SK-N-SH (cell line): ENCODE data around the gene CCNL2. TPM values are rescaled to one million over a fixed set of nuclear protein-coding genes. Genes with fewer than 3 reads are reported as not detected.

ENCODE experiments used
- CTCF ChIA-PET: fragments of 300-600, 350-600 bp; formaldehyde crosslinking; extraction: SDS; loops from one replicate; lab custom pipeline; 2021; lab: Yijun Ruan, JAX
- POLR2A ChIA-PET: fragments of 350-600 bp; sonication (Branson Sonifier 250); formaldehyde crosslinking; extraction: SDS; loops from one replicate; lab custom pipeline; 2020; ENCODE audit warnings: antibody characterized with exemption, inconsistent platforms; lab: Yijun Ruan, JAX
- DNase-seq: peaks from one replicate; pipeline ENCODE4 v3.0.0; 2012
- H2AFZ ChIP-seq: fragments of 200-600 bp; sonication (generic); 2 replicates; pipeline ENCODE4 v1.8.1; 2016; ENCODE audit warnings: antibody characterized with exemption, mild to moderate bottlenecking, low read depth
- H3F3A ChIP-seq: fragments of 200-600 bp; sonication (generic); replicated peaks from 2 replicates; pipeline ENCODE3; 2016; ENCODE audit warnings: antibody characterized with exemption, mild to moderate bottlenecking; ENCODE audit not compliant: insufficient read depth
- H3K27ac ChIP-seq, 2 experiments: fragments of 200-500 bp in 1 of 2; fragments of 200-600 bp in 1 of 2; sonication (Bioruptor generic) in 1 of 2; sonication (generic), shearing (Covaris generic) in 1 of 2; 2 replicates each; pipeline versions ENCODE4 v1.5.1 to v1.6.1; 2014 to 2016; ENCODE audit warnings: low read depth in 2 of 2, inconsistent platforms in 1 of 2, low read length in 1 of 2, mild to moderate bottlenecking in 1 of 2, mixed read lengths in 1 of 2
- H3K27me3 ChIP-seq: fragments of 200-600 bp; sonication (generic), shearing (Covaris generic); 2 replicates; pipeline ENCODE4 v1.6.1; 2016; ENCODE audit warnings: mixed run types; ENCODE audit not compliant: insufficient read depth
- H3K36me3 ChIP-seq, 2 experiments: fragments of 200-500 bp in 1 of 2; fragments of 200-600 bp in 1 of 2; sonication (Bioruptor generic) in 1 of 2; sonication (generic) in 1 of 2; replicated peaks in 1 of 2; 2 replicates each; pipeline versions ENCODE3 to v1.5.1; 2014 to 2016; ENCODE audit warnings: low read length in 1 of 2, mild to moderate bottlenecking in 1 of 2; ENCODE audit not compliant: insufficient read depth in 2 of 2, control insufficient read depth in 1 of 2
- H3K4me1 ChIP-seq, 2 experiments: fragments of 200-500 bp in 1 of 2; fragments of 200-600 bp in 1 of 2; sonication (Bioruptor generic) in 1 of 2; sonication (generic), shearing (Covaris generic) in 1 of 2; 2 replicates each; pipeline versions ENCODE4 v1.5.1 to v1.6.1; 2014 to 2016; ENCODE audit warnings: low read depth in 1 of 2, low read length in 1 of 2, mixed run types in 1 of 2; ENCODE audit not compliant: insufficient read depth in 2 of 2, control insufficient read depth in 1 of 2
- H3K4me2 ChIP-seq: fragments of 200-600 bp; sonication (generic), shearing (Covaris generic); 2 replicates; pipeline ENCODE4 v1.6.1; 2017; ENCODE audit warnings: mixed run types
- H3K4me3 ChIP-seq, 2 experiments: fragments of 200-500 bp in 1 of 2; fragments of 200-600 bp in 1 of 2; sonication (Bioruptor generic) in 1 of 2; sonication (generic), shearing (Covaris generic) in 1 of 2; 2 replicates each; pipeline versions ENCODE4 v1.5.1 to v1.8.1; 2014 to 2016; ENCODE audit warnings: low read depth in 2 of 2, inconsistent platforms in 1 of 2, low read length in 1 of 2, mild to moderate bottlenecking in 1 of 2, mixed read lengths in 1 of 2, moderate library complexity in 1 of 2
- H3K79me2 ChIP-seq: fragments of 200-600 bp; sonication (generic); 2 replicates; pipeline ENCODE4 v1.8.1; 2017; ENCODE audit warnings: mild to moderate bottlenecking; ENCODE audit not compliant: insufficient read depth
- H3K9ac ChIP-seq: fragments of 200-600 bp; sonication (generic); 2 replicates; pipeline ENCODE4 v1.6.1; 2017; ENCODE audit warnings: mixed run types
- H3K9me2 ChIP-seq: fragments of 200-600 bp; sonication (generic); 2 replicates; pipeline ENCODE4 v1.6.1; 2017; ENCODE audit warnings: mixed run types
- H3K9me3 ChIP-seq: fragments of 200-600 bp; sonication (generic); 2 replicates; pipeline ENCODE4 v1.6.1; 2017; ENCODE audit warnings: mixed run types, mild to moderate bottlenecking, moderate library complexity
- H4K20me1 ChIP-seq: fragments of 200-600 bp; sonication (generic); 2 replicates; pipeline ENCODE4 v1.6.1; 2017; ENCODE audit warnings: mild to moderate bottlenecking, mixed run types; ENCODE audit not compliant: insufficient read depth
- EZH2phosphoT487 ChIP-seq: fragments of 200-600 bp; sonication (generic); IDR thresholded peaks from 2 replicates; pipeline ENCODE4 v1.6.1; 2017; ENCODE audit warnings: low read depth, mixed run types, mild to moderate bottlenecking, antibody characterized with exemption, moderate library complexity, borderline replicate concordance
- MEF2A ChIP-seq: IDR thresholded peaks from 2 replicates; pipeline ENCODE4 v1.4.0; 2012; ENCODE audit warnings: low read depth, borderline replicate concordance
- TAF1 ChIP-seq: IDR thresholded peaks from 2 replicates; pipeline ENCODE4 v1.6.1; 2012; ENCODE audit warnings: low read depth, mild to moderate bottlenecking, low read length, moderate library complexity, borderline replicate concordance
- YY1 ChIP-seq: IDR thresholded peaks from 2 replicates; pipeline ENCODE4 v1.4.0; 2012; ENCODE audit warnings: low read depth, mild to moderate bottlenecking
- WGBS: methylation state at CpG from one replicate; pipeline ENCODE4 v1.1.6; 2017; ENCODE audit warnings: low lambda C conversion rate; 5-methylcytosine and 5-hydroxymethylcytosine counted together
- polyA plus RNA-seq, 3 experiments: library from polyadenylated mRNA; depleted of rRNA; stranded (reverse); fragments of >200 nt; gene quantifications; 2 replicates each; pipeline ENCODE4 v1.2.3, GENCODE V29; 2012
- TF ChIP-seq, protein P1 (sequence below): IDR thresholded peaks from 2 replicates; pipeline ENCODE4 v1.6.1; 2012; ENCODE audit warnings: mild to moderate bottlenecking, low read depth, low read length, moderate library complexity
- TF ChIP-seq, protein P2 (sequence below): IDR thresholded peaks from 2 replicates; pipeline ENCODE4; 2012
- TF ChIP-seq, protein P3 (sequence below): IDR thresholded peaks from 2 replicates; pipeline ENCODE4 v1.4.0; 2012; ENCODE audit warnings: low read depth, borderline replicate concordance

CCNL2 gene
- polyA plus RNA-seq, 1 of the 3 experiments (the other 2 are of a cell fraction) = 362 TPM

DNA sequence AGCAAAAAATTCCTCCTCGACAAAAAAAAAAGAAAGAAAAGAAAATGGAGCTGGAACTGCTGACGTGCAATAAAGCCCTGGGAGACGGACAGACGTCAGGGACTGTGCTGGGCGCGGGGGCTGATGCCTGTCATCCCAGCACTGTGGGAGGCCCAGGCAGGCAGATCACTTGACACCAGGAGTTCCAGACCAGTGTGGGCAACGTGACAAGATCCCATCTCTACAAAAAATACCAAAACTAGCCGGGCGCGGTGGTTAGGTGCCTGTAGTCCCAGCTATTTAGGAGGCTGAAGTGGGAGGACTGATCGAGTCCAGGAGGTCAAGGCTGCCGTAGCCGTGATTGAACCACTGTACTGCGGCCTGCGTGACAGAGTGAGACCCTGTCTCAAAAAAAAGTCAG is 25.6 kb upstream of the CCNL2 start (continued):
- TF ChIP-seq, protein P1, sequence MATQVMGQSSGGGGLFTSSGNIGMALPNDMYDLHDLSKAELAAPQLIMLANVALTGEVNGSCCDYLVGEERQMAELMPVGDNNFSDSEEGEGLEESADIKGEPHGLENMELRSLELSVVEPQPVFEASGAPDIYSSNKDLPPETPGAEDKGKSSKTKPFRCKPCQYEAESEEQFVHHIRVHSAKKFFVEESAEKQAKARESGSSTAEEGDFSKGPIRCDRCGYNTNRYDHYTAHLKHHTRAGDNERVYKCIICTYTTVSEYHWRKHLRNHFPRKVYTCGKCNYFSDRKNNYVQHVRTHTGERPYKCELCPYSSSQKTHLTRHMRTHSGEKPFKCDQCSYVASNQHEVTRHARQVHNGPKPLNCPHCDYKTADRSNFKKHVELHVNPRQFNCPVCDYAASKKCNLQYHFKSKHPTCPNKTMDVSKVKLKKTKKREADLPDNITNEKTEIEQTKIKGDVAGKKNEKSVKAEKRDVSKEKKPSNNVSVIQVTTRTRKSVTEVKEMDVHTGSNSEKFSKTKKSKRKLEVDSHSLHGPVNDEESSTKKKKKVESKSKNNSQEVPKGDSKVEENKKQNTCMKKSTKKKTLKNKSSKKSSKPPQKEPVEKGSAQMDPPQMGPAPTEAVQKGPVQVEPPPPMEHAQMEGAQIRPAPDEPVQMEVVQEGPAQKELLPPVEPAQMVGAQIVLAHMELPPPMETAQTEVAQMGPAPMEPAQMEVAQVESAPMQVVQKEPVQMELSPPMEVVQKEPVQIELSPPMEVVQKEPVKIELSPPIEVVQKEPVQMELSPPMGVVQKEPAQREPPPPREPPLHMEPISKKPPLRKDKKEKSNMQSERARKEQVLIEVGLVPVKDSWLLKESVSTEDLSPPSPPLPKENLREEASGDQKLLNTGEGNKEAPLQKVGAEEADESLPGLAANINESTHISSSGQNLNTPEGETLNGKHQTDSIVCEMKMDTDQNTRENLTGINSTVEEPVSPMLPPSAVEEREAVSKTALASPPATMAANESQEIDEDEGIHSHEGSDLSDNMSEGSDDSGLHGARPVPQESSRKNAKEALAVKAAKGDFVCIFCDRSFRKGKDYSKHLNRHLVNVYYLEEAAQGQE = no peak
- TF ChIP-seq, protein P2, sequence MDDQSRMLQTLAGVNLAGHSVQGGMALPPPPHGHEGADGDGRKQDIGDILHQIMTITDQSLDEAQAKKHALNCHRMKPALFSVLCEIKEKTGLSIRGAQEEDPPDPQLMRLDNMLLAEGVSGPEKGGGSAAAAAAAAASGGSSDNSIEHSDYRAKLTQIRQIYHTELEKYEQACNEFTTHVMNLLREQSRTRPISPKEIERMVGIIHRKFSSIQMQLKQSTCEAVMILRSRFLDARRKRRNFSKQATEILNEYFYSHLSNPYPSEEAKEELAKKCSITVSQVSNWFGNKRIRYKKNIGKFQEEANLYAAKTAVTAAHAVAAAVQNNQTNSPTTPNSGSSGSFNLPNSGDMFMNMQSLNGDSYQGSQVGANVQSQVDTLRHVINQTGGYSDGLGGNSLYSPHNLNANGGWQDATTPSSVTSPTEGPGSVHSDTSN = no peak

DNA sequence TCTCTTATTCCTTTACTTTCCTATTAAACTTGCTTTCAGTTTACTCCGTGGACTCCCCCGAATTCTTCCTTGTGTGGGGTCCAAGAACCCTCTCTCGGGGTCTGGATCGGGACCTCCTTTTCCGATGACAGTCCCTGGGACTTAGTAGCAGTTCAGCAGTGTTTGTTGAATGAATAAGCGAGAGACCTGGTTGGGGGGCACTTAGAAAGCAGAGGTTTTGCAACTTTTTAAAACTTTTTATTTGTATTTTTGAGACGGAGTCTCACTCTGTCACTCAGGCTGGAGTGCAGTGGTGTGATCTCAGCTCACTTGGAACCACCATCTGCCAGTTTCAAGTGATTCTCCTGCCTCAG is 24.1 kb upstream of the CCNL2 start:
- Histone ChIP-seq H3F3A (no peaks in the 10 kb centered on the region), H3K4me2 (no peak overlapping the region)
- TF ChIP-seq, protein P3, sequence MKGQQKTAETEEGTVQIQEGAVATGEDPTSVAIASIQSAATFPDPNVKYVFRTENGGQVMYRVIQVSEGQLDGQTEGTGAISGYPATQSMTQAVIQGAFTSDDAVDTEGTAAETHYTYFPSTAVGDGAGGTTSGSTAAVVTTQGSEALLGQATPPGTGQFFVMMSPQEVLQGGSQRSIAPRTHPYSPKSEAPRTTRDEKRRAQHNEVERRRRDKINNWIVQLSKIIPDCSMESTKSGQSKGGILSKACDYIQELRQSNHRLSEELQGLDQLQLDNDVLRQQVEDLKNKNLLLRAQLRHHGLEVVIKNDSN = no peak
- TF ChIP-seq EZH2phosphoT487 (no peak), MEF2A (no peak)

DNA sequence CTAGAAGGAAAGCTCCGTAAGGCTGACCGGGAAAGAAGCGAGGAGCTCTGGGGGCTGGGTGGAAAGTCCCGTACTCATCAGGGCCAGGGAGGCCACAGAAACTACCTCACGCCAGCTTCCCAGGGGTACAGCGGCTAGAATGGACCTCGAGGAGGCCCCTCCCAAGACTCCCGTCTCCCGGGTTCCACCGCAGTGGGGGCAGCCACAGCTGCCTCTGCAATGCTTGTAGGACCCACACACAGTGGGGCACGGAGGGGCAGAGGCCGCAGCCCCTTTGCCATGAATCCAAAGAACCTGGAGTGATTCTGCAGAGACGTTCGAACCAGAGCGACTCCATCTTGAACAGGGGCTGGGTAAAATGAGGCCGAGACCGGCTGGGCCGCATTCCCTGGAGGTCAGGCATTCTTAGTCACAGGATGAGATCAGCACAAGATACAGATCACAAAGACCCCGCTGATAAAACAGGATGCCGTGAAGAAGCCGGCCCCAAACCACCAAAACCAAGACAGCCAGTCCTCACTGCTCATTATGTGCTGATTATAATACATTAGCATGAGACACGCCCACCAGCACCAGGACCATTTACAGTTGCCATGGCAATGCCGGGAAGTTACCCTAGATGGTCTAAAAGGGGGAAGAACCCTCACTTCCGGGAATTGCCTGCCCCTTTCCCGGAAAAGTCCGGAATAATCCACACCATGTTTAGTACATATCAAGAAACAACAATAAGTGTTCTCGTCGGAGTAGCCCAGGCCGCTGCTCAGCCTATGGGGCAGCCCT is 23.5 kb upstream of the CCNL2 start:
- TF ChIP-seq YY1 (peak; percentile 69; the same call in 1 of the 2 replicates), TAF1 (no peak)
- H3K79me2 ChIP-seq = no peaks in the 10 kb centered on the region
- peak overlapping the region; percentile 68; the same call in 1 of the 2 replicates for H2AFZ ChIP-seq
- H3K27me3 ChIP-seq = no peaks in the 10 kb centered on the region
- no peak for DNase-seq
- ChIA-PET POLR2A (no interaction called here), CTCF (interaction anchor here (0.8 to 2.8 kb wide), 3 partner anchors 15 to 83 kb away, joined by 3 to 14 read pairs (median 3); partner anchors contain the start of gene MRPL20)
- no peaks in the 10 kb centered on the region; a peak in 2 of 4 replicates for H3K4me1 ChIP-seq
- no peaks in the 10 kb centered on the region for H3F3A ChIP-seq
- H3K4me2 ChIP-seq = no peak overlapping the region
- H3K9me2 ChIP-seq = no peaks in the 10 kb centered on the region
- H3K4me3 ChIP-seq = no peak overlapping the region
- H3K9me3 ChIP-seq = no peaks in the 10 kb centered on the region
- H3K27ac ChIP-seq = no peak overlapping the region
- no peaks in the 10 kb centered on the region for H4K20me1 ChIP-seq
- H3K9ac ChIP-seq = no peak overlapping the region
- WGBS = 81% methylated on average over 12 of the region's 29 CpGs
- no peaks in the 10 kb centered on the region for H3K36me3 ChIP-seq

More for the DNA sequence above, 24.1 kb upstream of the CCNL2 start:
- H4K20me1 ChIP-seq = no peaks in the 10 kb centered on the region
- H3K27ac ChIP-seq = no peak overlapping the region
- H3K9me2 ChIP-seq = no peaks in the 10 kb centered on the region
- POLR2A ChIA-PET = no interaction called here
- no peaks in the 10 kb centered on the region for H3K36me3 ChIP-seq
- H3K9ac ChIP-seq = no peak overlapping the region
- no peaks in the 10 kb centered on the region for H3K79me2 ChIP-seq
- H3K4me1 ChIP-seq = no peaks in the 10 kb centered on the region; a peak in 2 of 4 replicates
- WGBS = 92% methylated on average over 7 of the region's 7 CpGs
- no peak overlapping the region for H3K4me3 ChIP-seq
- CTCF ChIA-PET = no interaction called here
- no peak overlapping the region for H2AFZ ChIP-seq
- H3K9me3 ChIP-seq = no peaks in the 10 kb centered on the region
- H3K27me3 ChIP-seq = no peaks in the 10 kb centered on the region
- DNase-seq = no peak
